Measurements from ENCODE around the gene SULT1A3. TPM values are rescaled to one million over a fixed set of nuclear protein-coding genes. Genes with fewer than 3 reads are reported as not detected.
"Not testable (repeated sequence)": the region's sequence is repeated elsewhere in the genome, so short reads cannot be mapped to it uniquely, and the experiment has no call there.

The SULT1A3 gene
- polyA plus RNA-seq (ENCODE audit: insufficient read length in 4 of 4) = 10 to 100 TPM in 1 of 4 donors, 1 to 10 TPM in 3; 5.2 to 14.4 (median 8.6) TPM

- not testable (repeated sequence) for DNase-seq (ENCODE audit: low read depth in 4 of 4, low spot score in 3 of 4)
These were observed at the start of gene SULT1A3 for GRCh38 chr16:30199049-30199448. Gene SULT1A3 (plus strand): TSS chr16:30199255. CDS start chr16:30200729, 1,474 bp downstream.

- DNase-seq (ENCODE audit: low read depth in 4 of 4, low spot score in 3 of 4) = no peak
These were observed 48.0 kb upstream of the SULT1A3 start for GRCh38 chr16:30151091-30151490.

GRCh38 chr16:30152517-30152916, 46.5 kb upstream of the SULT1A3 start:
- no peak for DNase-seq (ENCODE audit: low read depth in 4 of 4, low spot score in 3 of 4)

GRCh38 chr16:30155188-30155587, 43.9 kb upstream of the SULT1A3 start:
- DNase-seq (ENCODE audit: low read depth in 4 of 4, low spot score in 3 of 4) = no peak

GRCh38 chr16:30157214-30157613, 41.8 kb upstream of the SULT1A3 start:
- no peak for DNase-seq (ENCODE audit: low read depth in 4 of 4, low spot score in 3 of 4)

- no peak for DNase-seq (ENCODE audit: low read depth in 4 of 4, low spot score in 3 of 4)
These were observed 35.5 kb upstream of the SULT1A3 start for GRCh38 chr16:30163538-30163937.

- no peak for DNase-seq (ENCODE audit: low read depth in 4 of 4, low spot score in 3 of 4)
These were observed 32.7 kb upstream of the SULT1A3 start for GRCh38 chr16:30166202-30166902.

- not testable (repeated sequence) for DNase-seq (ENCODE audit: low read depth in 4 of 4, low spot score in 3 of 4)
These were observed 30.3 kb upstream of the SULT1A3 start for GRCh38 chr16:30168746-30169145.

GRCh38 chr16:30169416-30169815, 29.6 kb upstream of the SULT1A3 start:
- DNase-seq (ENCODE audit: low read depth in 4 of 4, low spot score in 3 of 4) = not testable (repeated sequence)

- DNase-seq (ENCODE audit: low read depth in 4 of 4, low spot score in 3 of 4) = not testable (repeated sequence)
These were observed 28.9 kb upstream of the SULT1A3 start for GRCh38 chr16:30170145-30170544.

- DNase-seq (ENCODE audit: low read depth in 4 of 4, low spot score in 3 of 4) = no peak
These were observed 26.0 kb upstream of the SULT1A3 start for GRCh38 chr16:30173054-30173453.

GRCh38 chr16:30176876-30177275, 22.2 kb upstream of the SULT1A3 start:
- DNase-seq (ENCODE audit: low read depth in 4 of 4, low spot score in 3 of 4) = not testable (repeated sequence)

GRCh38 chr16:30179195-30179594, 19.9 kb upstream of the SULT1A3 start:
- DNase-seq (ENCODE audit: low read depth in 4 of 4, low spot score in 3 of 4) = no peak

GRCh38 chr16:30179931-30180330, 19.1 kb upstream of the SULT1A3 start:
- no peak for DNase-seq (ENCODE audit: low read depth in 4 of 4, low spot score in 3 of 4)

- DNase-seq (ENCODE audit: low read depth in 4 of 4, low spot score in 3 of 4) = no peak
These were observed 18.3 kb upstream of the SULT1A3 start for GRCh38 chr16:30180741-30181140.

- peak in 3 of 4 donors; percentile 38 to 59 (median 46) for DNase-seq (ENCODE audit: low read depth in 4 of 4, low spot score in 3 of 4)
These were observed 15.6 kb upstream of the SULT1A3 start, which contains the start of gene CORO1A for GRCh38 chr16:30183233-30184095. Gene CORO1A (plus strand): TSS chr16:30183602. CDS start chr16:30185210, 1,608 bp downstream.

GRCh38 chr16:30184096-30184890, 14.8 kb upstream of the SULT1A3 start:
- DNase-seq (ENCODE audit: low read depth in 4 of 4, low spot score in 3 of 4) = no peak

GRCh38 chr16:30184891-30185682, 14.0 kb upstream of the SULT1A3 start:
- no peak for DNase-seq (ENCODE audit: low read depth in 4 of 4, low spot score in 3 of 4)

GRCh38 chr16:30185683-30186421, 13.2 kb upstream of the SULT1A3 start:
- DNase-seq (ENCODE audit: low read depth in 4 of 4, low spot score in 3 of 4) = no peak

All from left renal pelvis (tissue), 4 donors.